Hepatocyte (in vitro differentiated cells): ENCODE data around the gene RPL18A. TPM values are rescaled to one million over a fixed set of nuclear protein-coding genes. Genes with fewer than 3 reads are reported as not detected.
"Not testable (repeated sequence)": the region's sequence is repeated elsewhere in the genome, so short reads cannot be mapped to it uniquely, and the experiment has no call there.

Source experiments
- DNase-seq: peaks from one replicate; pipeline ENCODE4 v3.0.0-alpha.2; 2016; ENCODE audit warnings: low spot score
- H2AFZ ChIP-seq: fragments of 200-600 bp; sonication (generic); 2 replicates; pipeline ENCODE4 v1.6.0; 2016; ENCODE audit warnings: antibody characterized with exemption, mild to moderate bottlenecking
- H3K27ac ChIP-seq: fragments of 200-600 bp; sonication (generic); 2 replicates; pipeline ENCODE4 v1.5.1; 2016; ENCODE audit warnings: mild to moderate bottlenecking
- H3K27me3 ChIP-seq: fragments of 200-600 bp; sonication (generic); 2 replicates; pipeline ENCODE4 v1.6.1; 2016
- H3K36me3 ChIP-seq: fragments of 200-600 bp; sonication (generic); replicated peaks from 2 replicates; pipeline ENCODE4 v1.5.1; 2016; ENCODE audit warnings: low read depth; ENCODE audit not compliant: insufficient read depth
- H3K4me1 ChIP-seq: fragments of 200-600 bp; sonication (generic); 2 replicates; pipeline ENCODE4 v1.5.1; 2016; ENCODE audit warnings: mild to moderate bottlenecking, moderate library complexity; ENCODE audit not compliant: insufficient read depth
- H3K4me2 ChIP-seq: fragments of 200-600 bp; sonication (generic); 2 replicates; pipeline ENCODE4 v1.6.0; 2016
- H3K4me3 ChIP-seq: fragments of 200-600 bp; sonication (generic); 2 replicates; pipeline ENCODE4 v1.5.1; 2016; ENCODE audit warnings: mild to moderate bottlenecking
- H3K79me2 ChIP-seq: fragments of 200-600 bp; sonication (generic); 2 replicates; pipeline ENCODE4 v1.6.0; 2017; ENCODE audit warnings: mild to moderate bottlenecking
- H3K9me2 ChIP-seq: fragments of 200-600 bp; sonication (generic); replicated peaks from 2 replicates; pipeline ENCODE4 v1.6.0; 2017; ENCODE audit warnings: mild to moderate bottlenecking; ENCODE audit not compliant: insufficient read depth
- H3K9me3 ChIP-seq: fragments of 200-600 bp; sonication (generic); 2 replicates; pipeline ENCODE4 v1.5.1; 2016; ENCODE audit warnings: low read depth, mild to moderate bottlenecking
- H4K20me1 ChIP-seq: fragments of 200-600 bp; sonication (generic); 2 replicates; pipeline ENCODE4 v1.6.0; 2016; ENCODE audit warnings: mild to moderate bottlenecking; ENCODE audit not compliant: insufficient read depth, poor library complexity, severe bottlenecking
- CTCF ChIP-seq: fragments of 200-600 bp; sonication (generic); IDR thresholded peaks from 2 replicates; pipeline ENCODE4 v1.5.1; 2016; ENCODE audit warnings: antibody characterized with exemption, mild to moderate bottlenecking; ENCODE audit not compliant: poor library complexity
- EZH2 ChIP-seq: fragments of 200-600 bp; sonication (generic); IDR thresholded peaks from 2 replicates; pipeline ENCODE4 v1.6.1; 2016; ENCODE audit warnings: antibody characterized with exemption, mild to moderate bottlenecking, borderline replicate concordance
- EZH2phosphoT487 ChIP-seq: fragments of 200-600 bp; sonication (generic); IDR thresholded peaks from one replicate; pipeline ENCODE4 v1.6.1; 2018; ENCODE audit warnings: antibody characterized with exemption, mild to moderate bottlenecking, low read depth, moderate library complexity; ENCODE audit not compliant: unreplicated experiment, severe bottlenecking
- WGBS: methylation state at CpG from one replicate; pipeline ENCODE4 v1.1.6; 2016; ENCODE audit warnings: low lambda C conversion rate; ENCODE audit errors: missing lambda C conversion rate; 5-methylcytosine and 5-hydroxymethylcytosine counted together
- polyA plus RNA-seq: library from polyadenylated mRNA; unstranded; fragments of >200 nt; fragmentation: Nextera tagmentation; extraction: Ambion mirVana; gene quantifications from 2 replicates; pipeline ENCODE4 v1.2.1, GENCODE V29; 2016
- total RNA-seq: library from RNA; depleted of rRNA; stranded (reverse); fragments of >200 nt; gene quantifications from 2 replicates; pipeline ENCODE4 v1.2.3, GENCODE V29; 2014

RPL18A gene
- total and polyA plus RNA-seq, 2 experiments from 2014 or later, result 646 to 1,114 TPM

- Histone ChIP-seq H4K20me1 (no peaks in the 10 kb centered on the region), H3K4me1 (no peaks in the 10 kb centered on the region), H2AFZ (no peak overlapping the region), H3K4me2 (no peak overlapping the region), H3K27ac (no peak overlapping the region), H3K4me3 (no peak overlapping the region), H3K9me3 (no peaks in the 10 kb centered on the region), H3K27me3 (no peaks in the 10 kb centered on the region), H3K36me3 (no peaks in the 10 kb centered on the region), H3K9me2 (no peaks in the 10 kb centered on the region), H3K79me2 (no peaks in the 10 kb centered on the region)
- WGBS, result 88% methylated on average over 16 of the region's 33 CpGs
- DNase-seq, result no peak
- TF ChIP-seq CTCF (no peak), EZH2 (no peak), EZH2phosphoT487 (no peak)
Measured at GRCh38 chr19:17883627-17884410, 24.1 kb downstream of the RPL18A start.

- WGBS, result 86% methylated on average over 7 of the region's 7 CpGs
- no peak for TF ChIP-seq CTCF
- no peak for TF ChIP-seq EZH2
- TF ChIP-seq EZH2phosphoT487, result no peak
- Histone ChIP-seq H3K9me2 (no peaks in the 10 kb centered on the region), H3K9me3 (no peaks in the 10 kb centered on the region), H3K27me3 (no peaks in the 10 kb centered on the region), H3K4me1 (no peaks in the 10 kb centered on the region), H3K79me2 (no peaks in the 10 kb centered on the region), H3K4me3 (no peak overlapping the region), H2AFZ (no peak overlapping the region), H3K36me3 (no peaks in the 10 kb centered on the region), H3K4me2 (no peak overlapping the region), H3K27ac (no peak overlapping the region), H4K20me1 (no peaks in the 10 kb centered on the region)
- DNase-seq, result no peak
Measured at GRCh38 chr19:17886515-17886914, 26.8 kb downstream of the RPL18A start.

- not testable (repeated sequence) for H3K79me2 ChIP-seq, H2AFZ ChIP-seq, H4K20me1 ChIP-seq, H3K4me1 ChIP-seq, H3K9me3 ChIP-seq, H3K9me2 ChIP-seq, H3K27me3 ChIP-seq, H3K4me2 ChIP-seq, DNase-seq, H3K27ac ChIP-seq, H3K4me3 ChIP-seq, H3K36me3 ChIP-seq
- 88% methylated on average over 4 of the region's 4 CpGs for WGBS
Measured at GRCh38 chr19:17887221-17887620, 27.5 kb downstream of the RPL18A start.

GRCh38 chr19:17888260-17888659 is 28.6 kb downstream of the RPL18A start:
- Histone ChIP-seq H3K36me3 (no peaks in the 10 kb centered on the region), H3K9me2 (no peaks in the 10 kb centered on the region), H3K79me2 (no peaks in the 10 kb centered on the region), H4K20me1 (no peaks in the 10 kb centered on the region), H3K27ac (no peak overlapping the region), H3K4me2 (no peak overlapping the region), H3K4me1 (no peaks in the 10 kb centered on the region), H3K4me3 (no peak overlapping the region), H2AFZ (no peak overlapping the region), H3K9me3 (no peaks in the 10 kb centered on the region), H3K27me3 (no peaks in the 10 kb centered on the region)
- 72% methylated on average over 7 of the region's 7 CpGs for WGBS
- TF ChIP-seq EZH2, result no peak
- no peak for TF ChIP-seq EZH2phosphoT487
- TF ChIP-seq CTCF, result no peak
- no peak for DNase-seq
